GM12874 (cell line): ENCODE data around the gene LRRIQ4.

Source experiments
- CTCF ChIP-seq: IDR thresholded peaks from 2 replicates; pipeline ENCODE4 v1.5.1; 2011; ENCODE audit warnings: low read depth, mild to moderate bottlenecking, control low read depth, low read length, moderate library complexity; ENCODE audit not compliant: insufficient read depth

Gene LRRIQ4

GRCh38 chr3:169812332-169813235, at the start of gene LRRIQ4, which contains the start of gene LRRC34:
Gene LRRIQ4 (plus strand): TSS chr3:169812870. CDS start chr3:169821922, 9,052 bp downstream.
Gene LRRC34 (minus strand): TSS chr3:169812904. CDS start chr3:169812548, 356 bp downstream.
- TF ChIP-seq CTCF, result no peak

GRCh38 chr3:169764312-169764881, 48.3 kb upstream of the LRRIQ4 start:
- no peak for TF ChIP-seq CTCF

- no peak for TF ChIP-seq CTCF
These were observed 47.6 kb upstream of the LRRIQ4 start, which contains the start of gene TERC for GRCh38 chr3:169764882-169765612. Gene TERC (minus strand): TSS chr3:169765060.

GRCh38 chr3:169769287-169770181, 43.1 kb upstream of the LRRIQ4 start, which contains the start of gene ACTRT3:
Gene ACTRT3 (minus strand): TSS chr3:169769561. CDS start chr3:169769520, 41 bp downstream.
- no peak for TF ChIP-seq CTCF

- no peak for TF ChIP-seq CTCF
These were observed 41.0 kb upstream of the LRRIQ4 start for GRCh38 chr3:169771497-169772304.

GRCh38 chr3:169772305-169772896, 40.3 kb upstream of the LRRIQ4 start:
- no peak for TF ChIP-seq CTCF
